Measurements from ENCODE around the gene ATP5PB.

Gene ATP5PB

GRCh38 chr1:111474521-111474920 lies 25.3 kb downstream of the ATP5PB start:
- DNase-seq (ENCODE audit: low read depth in 1 of 2, low spot score in 1 of 2): no peak

DNA sequence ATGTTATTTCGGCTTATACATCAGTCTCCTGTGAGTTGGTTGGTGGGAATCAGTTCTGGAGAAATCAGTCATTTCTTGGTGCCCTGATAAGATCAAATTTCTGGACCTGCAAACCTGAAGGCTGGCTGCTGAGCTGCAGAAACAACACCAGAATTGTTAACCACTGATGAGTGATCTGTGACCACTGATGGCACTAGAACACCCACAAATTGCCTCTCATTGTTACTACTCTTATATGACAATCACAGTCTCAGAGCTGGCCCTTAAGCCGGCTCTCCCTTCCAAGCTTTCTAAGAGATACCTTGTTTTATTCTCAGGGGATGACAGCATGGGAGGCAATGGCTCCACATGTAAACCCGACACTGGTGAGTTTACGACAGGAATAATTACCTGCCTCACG lies 26.4 kb downstream of the ATP5PB start:
- DNase-seq (ENCODE audit: low read depth in 1 of 2, low spot score in 1 of 2): no peak

DNA sequence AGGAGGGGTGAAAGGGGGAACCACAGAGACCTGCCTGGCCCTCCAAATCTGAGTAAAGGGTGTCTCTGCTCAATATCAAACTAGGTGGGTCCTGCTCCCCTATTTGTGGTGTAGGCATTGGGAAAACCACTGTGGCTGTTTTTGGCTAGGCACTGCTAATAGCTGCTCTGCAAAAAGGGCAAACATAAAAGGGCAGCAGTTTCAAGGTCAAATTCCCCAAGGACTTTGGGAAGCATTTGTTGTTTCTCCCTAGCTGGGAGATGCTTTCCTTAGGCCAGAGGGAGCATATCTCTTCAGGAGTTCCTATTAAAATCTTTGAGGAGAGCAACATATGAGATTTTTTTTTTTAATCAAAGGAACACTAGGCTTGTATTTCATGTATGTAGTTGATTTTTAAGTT lies 26.9 kb downstream of the ATP5PB start:
- no peak for DNase-seq (ENCODE audit: low read depth in 1 of 2, low spot score in 1 of 2)

- DNase-seq (ENCODE audit: low read depth in 1 of 2, low spot score in 1 of 2): no peak
Observed at GRCh38 chr1:111476761-111477309, 27.6 kb downstream of the ATP5PB start.

DNA sequence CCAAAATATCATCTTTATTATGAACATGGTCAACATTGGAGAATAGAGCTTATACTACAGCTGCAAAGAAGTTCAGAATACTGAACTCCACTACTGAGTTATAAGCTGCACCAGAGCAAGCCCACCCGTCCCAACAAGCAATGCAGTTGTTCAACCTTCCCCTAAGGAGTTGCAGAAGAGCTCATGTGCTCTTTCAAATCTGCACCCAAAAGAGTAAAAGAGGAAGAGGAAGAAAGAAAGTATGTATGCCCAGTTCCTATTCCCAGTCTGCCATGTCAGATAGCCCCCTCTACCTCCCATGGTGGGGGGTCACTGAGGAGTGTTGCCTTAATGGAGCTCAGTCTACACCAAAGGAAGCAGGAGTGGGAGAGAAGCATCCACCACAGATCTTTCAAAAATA lies 31.4 kb downstream of the ATP5PB start:
- DNase-seq (ENCODE audit: low read depth in 1 of 2, low spot score in 1 of 2): no peak

DNA sequence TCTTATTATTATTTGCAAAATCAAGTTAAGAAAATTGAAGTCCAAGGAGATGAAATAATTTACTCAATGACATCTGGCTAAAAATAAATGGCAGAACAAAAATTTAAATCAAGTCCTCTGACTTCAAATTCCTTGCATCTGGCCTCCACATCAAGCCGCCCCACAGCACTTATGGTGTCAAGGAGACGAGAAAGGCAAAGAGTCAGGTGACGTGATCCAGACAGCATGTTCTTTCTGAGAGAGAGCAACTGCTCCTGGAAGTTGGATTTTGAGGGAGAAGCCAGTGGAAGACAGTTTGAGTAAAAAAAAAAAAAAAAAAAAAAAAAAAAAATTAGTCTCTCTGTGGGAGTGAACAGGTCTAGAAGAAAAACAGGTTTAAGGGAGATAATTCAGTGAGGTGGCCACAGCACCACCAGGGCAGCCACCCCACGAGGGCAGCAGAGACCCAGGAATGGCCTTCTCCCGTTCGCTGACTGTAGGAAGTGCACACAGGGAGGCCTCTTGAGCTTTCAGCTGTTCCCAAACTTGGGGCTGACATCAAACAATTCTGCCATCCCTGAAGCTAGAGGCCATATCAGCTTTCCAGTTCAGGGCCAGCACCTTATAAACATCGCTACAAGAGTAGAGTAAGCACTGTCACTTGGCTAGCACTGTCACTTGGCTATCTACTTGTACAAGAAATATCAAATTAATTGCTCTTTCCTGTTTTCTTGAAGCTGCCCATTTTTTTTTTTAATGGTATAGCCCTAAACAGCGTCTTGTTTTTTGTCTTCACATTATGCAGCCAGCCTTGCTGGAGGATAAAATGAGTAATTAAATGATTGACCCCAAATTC lies 32.3 kb downstream of the ATP5PB start:
- peak; percentile 16 to 41 for DNase-seq (ENCODE audit: low read depth in 1 of 2, low spot score in 1 of 2)

- DNase-seq (ENCODE audit: low read depth in 1 of 2, low spot score in 1 of 2): no peak
Observed at GRCh38 chr1:111483166-111483565, 33.9 kb downstream of the ATP5PB start.

GRCh38 chr1:111483876-111484275 lies 34.6 kb downstream of the ATP5PB start:
- DNase-seq (ENCODE audit: low read depth in 1 of 2, low spot score in 1 of 2): no peak

- DNase-seq (ENCODE audit: low read depth in 1 of 2, low spot score in 1 of 2): no peak
Observed at GRCh38 chr1:111484391-111485026, 35.2 kb downstream of the ATP5PB start.

DNA sequence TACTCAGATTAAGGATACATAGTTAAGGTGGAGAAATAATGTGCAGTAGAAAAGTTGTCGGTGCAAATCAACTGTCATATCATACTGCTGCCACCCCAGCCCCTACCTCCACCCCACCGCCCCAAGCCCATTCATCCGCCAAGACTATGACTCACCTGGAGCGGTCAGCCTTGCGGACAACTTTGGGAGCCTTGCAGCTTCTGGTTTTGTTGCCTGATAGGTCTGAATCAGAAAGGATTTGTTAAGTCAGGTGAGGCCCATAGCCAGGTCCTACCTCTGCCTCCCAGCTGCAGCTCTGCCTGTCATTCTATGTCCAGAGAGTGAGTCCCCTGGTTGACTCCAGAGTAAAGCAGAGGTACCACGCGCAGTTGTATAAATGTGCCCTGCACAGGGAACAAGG lies 37.2 kb downstream of the ATP5PB start:
- no peak for DNase-seq (ENCODE audit: low read depth in 1 of 2, low spot score in 1 of 2)

- DNase-seq (ENCODE audit: low read depth in 1 of 2, low spot score in 1 of 2): no peak
Observed at GRCh38 chr1:111487133-111487532, 37.9 kb downstream of the ATP5PB start.

- no peak for DNase-seq (ENCODE audit: low read depth in 1 of 2, low spot score in 1 of 2)
Observed at GRCh38 chr1:111488669-111489068, 39.4 kb downstream of the ATP5PB start.

GRCh38 chr1:111489604-111490003 lies 40.3 kb downstream of the ATP5PB start:
- DNase-seq (ENCODE audit: low read depth in 1 of 2, low spot score in 1 of 2): no peak

- no peak for DNase-seq (ENCODE audit: low read depth in 1 of 2, low spot score in 1 of 2)
Observed at GRCh38 chr1:111490220-111490619, 41.0 kb downstream of the ATP5PB start.

GRCh38 chr1:111491070-111491469 lies 41.8 kb downstream of the ATP5PB start:
- no peak for DNase-seq (ENCODE audit: low read depth in 1 of 2, low spot score in 1 of 2)

DNA sequence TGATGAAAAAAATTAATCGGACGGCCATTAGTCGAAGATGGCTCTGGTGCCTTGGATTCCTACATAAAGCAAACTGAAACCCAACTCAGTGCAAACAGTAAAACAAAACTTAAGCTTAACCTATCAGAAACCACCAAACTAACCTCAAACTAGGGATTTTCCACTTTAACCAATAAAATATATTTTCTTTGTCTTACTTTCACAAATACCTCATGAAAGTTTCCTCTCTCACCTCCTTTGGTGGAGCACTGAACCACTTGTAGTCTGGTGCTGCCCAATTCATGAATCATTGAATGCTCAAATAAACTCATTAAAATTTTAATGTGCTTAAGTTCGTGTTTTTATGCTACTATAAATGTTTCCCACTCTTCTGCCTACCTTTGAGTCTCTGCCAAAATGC lies 47.1 kb downstream of the ATP5PB start:
- no peak for DNase-seq (ENCODE audit: low read depth in 1 of 2, low spot score in 1 of 2)

DNA sequence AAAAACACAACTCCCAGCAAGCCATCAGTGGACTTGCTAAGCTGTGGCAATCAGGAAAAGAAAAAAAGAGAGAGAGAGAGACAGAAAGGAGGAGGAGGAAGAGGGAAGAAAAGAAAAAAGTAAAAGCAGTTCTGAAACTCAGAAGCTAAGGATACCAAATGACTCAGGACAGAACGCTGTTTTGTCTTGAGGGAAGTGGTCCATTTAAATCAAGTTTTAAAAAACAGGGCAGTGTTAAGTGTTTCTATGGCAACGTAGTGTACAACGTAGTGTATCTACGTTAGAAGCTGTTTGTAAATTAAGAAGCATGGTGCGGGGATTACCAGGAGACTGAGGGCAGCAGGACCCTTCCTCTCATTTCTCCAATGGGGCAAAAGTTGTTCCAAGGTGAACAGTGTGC lies 48.3 kb downstream of the ATP5PB start:
- DNase-seq (ENCODE audit: low read depth in 1 of 2, low spot score in 1 of 2): no peak

GRCh38 chr1:111499026-111499785 lies 49.9 kb downstream of the ATP5PB start:
- no peak for DNase-seq (ENCODE audit: low read depth in 1 of 2, low spot score in 1 of 2)

DNA sequence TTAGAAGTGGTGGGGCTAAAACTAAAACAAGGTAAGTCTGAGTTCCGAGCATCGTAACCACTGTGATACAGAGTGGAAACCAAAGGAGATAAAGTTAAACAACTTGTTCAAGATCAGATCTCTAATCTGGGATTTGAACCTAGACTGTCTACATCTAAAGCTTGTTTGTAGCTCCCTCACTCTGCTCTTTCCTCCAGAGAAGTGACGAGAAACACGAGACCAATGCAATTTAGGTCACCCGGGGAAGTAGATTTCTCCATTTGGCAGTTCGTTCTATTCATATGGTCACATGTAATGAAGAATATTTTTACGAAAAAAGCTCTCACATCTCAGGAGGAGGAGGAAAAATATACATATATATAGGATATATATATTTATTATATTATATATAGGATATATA lies 52.4 kb downstream of the ATP5PB start:
- DNase-seq (ENCODE audit: low read depth in 1 of 2, low spot score in 1 of 2): no peak

DNA sequence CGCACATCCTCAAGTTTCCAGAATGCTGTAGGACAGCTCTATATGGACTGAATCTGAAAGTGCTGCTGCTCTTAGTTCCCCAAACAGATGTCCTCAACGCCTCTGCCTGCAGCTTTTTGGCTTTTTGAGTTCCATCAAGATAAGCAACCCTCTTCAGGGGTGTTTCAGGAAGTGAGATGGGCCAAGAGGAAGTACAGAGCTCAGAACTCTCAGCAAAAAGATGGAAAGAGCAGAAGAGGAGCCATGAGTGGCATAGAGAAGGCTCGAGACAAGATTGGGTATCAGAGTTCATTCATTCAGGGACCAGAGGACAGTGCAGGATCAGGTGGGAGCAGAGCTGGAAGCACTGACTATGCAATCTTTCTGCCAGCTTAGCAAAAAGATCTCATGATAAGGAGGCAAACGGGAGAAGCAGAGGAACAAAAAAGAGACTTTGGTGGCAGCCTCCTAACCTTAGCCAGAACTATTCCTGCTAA lies 54.4 kb downstream of the ATP5PB start, which contains the start of the genes ADORA3 and TMIGD3:
TSS of gene ADORA3 (minus strand) at position 49 of the 476 bp plus-strand sequence. CDS start 279 bp downstream, outside the sequence.
TSS of gene TMIGD3 (minus strand) at position 49 of the 476 bp plus-strand sequence. CDS start 279 bp downstream, outside the sequence.
- no peak for DNase-seq (ENCODE audit: low read depth in 1 of 2, low spot score in 1 of 2)

DNA sequence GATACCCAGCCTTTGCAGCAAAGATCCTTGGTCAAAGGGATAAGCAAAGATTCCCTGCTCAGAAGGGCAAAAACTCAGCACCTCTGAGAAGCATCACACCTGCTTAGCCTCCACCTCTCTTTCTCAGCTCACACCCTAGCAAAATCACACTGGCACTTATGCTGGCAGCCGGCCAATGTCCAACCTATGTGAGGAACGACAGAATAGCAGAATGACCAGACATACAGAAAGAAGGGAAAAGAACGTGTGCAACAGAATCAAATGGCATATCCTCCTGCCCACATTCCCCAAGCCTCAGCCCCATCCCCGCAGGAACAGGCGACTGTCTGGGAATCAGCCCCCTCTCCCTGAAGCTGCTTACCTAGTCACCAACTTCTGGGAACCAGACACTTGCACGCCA lies 54.8 kb downstream of the ATP5PB start:
- DNase-seq (ENCODE audit: low read depth in 1 of 2, low spot score in 1 of 2): no peak
